Fibroblast of gingiva (primary cell): ENCODE data around the gene ZMYND8.
"Not testable (repeated sequence)": the region's sequence is repeated elsewhere in the genome, so short reads cannot be mapped to it uniquely, and the experiment has no call there.

ENCODE experiments used
- DNase-seq: peaks from one replicate; pipeline ENCODE4 v3.0.0-alpha.2; 2011; ENCODE audit warnings: low read depth

Gene ZMYND8

DNA sequence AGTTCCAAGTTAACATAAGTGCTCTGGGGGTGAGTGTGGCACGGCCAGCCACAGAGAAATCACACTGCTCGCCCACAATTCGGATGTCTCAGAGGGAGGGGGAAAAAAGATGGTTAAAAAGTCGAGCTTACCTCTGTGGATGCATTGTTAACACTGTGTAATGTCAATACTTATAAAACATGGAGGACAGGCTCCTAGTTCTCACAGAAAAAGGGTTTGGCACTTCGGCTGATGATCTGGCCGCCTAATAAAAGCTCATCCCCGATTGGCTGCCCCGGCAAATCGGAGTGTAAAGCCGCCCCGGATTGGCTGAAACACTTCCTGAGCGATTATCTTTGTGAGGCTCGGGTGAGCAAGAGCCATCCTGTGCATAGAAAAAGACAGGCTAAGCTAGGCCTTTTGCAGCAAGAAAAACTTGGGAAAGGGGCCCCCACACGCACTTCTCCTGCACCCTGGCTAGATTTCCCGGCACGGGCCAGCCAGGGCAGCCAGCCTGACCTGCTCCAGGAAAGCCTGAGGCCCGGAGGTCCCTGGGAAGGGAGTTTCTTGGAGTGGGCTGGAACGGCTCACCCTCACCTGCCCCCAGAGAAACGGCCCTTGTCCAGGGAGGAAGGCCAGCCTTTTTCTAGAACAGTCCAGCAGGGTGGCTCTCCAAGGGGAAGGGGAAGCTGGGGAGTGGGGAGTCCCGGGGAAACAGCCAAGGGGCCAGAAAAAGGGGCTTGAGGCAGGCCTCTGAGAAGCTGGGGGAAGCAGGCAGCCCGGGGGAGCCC is at the start of gene ZMYND8:
Gene ZMYND8, minus strand, starts transcription at position 174 of the 770 bp plus-strand sequence. Its CDS starts 29 bp downstream, at position 145.
- DNase-seq = peak; percentile 88

GRCh38 chr20:47405775-47406325 is 49.4 kb upstream of the ZMYND8 start:
- DNase-seq = no peak

- no peak for DNase-seq
Measured at GRCh38 chr20:47400685-47401084, 44.2 kb upstream of the ZMYND8 start.

DNA sequence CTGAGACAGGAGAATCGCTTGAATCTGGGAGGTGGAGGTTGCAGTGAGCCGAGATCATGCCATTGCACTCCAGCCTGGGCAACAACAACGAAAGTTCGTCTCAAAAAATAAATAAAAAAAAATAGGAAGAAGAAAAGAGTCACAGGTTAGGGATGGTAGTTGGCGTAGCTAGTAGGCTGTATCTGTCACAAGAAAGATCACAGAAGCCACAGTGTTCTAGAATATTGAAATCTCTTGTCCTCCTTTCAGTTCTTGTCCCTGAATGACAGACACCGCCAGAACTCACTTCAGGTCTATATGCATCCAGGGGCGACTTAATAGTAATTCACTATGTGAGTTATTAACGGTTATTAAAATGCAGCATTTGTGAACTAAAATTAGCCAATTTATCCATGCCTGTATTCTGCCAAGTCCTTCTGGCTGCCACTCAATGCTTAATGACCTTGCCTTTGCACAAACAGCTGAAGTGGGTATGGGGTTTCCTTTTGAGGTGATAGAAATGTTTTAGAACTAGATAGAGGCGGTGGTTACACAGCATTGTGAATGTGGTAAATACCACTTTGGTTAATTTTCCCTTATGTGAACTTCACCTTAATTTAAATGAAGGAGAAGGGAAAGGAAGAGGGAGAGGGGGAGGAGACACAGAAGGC is 41.3 kb upstream of the ZMYND8 start:
- DNase-seq = no peak

DNA sequence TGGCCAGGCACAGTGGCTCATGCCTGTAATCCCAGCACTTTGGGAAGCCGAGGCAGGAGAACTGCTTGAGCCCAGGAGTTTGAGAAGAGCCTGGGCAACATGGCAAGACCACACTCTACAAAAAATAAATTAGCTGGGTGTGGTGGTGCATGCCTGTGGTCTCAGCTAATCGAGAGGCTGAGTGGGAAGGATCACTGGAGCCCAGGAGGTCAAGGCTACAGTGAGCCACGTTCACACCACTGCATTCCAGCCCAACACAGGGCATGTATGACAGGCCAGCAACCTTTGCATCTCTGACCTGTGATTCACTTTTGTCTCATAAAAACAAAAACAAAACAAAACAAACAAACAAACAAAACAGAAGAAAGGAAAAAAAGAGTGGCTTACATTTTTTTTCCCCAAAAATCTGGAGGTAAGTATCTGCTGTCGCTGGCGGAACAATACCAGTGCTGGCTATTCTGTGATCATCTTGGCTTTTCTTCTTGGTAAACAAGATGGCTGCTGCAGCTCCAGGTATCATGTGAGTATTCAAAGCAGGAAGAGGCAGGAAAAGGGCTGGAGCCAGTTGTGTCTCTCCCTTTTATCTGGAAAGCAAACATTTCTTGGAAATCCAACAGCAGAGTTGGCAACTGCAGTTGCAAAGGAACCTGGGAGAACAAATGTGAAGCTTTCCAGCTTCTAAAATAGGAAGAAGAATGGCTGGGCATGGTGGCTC is 40.4 kb upstream of the ZMYND8 start:
- DNase-seq = no peak

DNA sequence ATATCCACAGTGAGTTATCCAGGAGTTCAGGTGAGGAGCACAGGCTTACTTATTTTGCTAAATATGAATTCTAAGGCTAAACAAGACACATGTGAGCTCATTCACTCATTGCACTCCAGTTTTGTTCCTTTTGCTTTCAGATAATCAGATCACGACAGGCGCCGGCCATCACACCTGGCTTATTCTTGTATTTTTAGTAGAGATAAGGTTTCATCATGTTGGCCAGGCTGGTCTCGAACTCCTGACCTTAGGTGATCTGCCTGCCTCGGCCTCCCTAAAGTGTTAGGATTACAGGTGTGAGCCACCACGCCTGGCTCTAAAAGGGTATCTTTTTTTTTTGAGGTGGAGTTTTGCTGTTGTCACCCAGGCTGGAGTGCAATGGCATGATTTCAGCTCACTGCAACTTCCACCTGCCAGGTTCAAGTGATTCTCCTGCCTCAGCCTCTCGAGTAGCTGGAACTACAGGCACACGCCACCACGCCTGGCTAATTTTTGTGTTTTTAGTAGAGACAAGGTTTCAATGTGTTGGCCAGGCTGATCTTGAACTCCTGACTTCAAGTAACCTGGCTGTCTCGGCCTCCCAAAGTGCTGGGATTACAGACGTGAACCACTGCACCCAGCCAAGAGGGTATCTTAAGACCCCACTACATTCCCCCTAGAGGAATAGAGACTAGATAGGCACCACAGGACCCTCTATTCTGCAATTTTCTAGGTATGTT is 37.5 kb upstream of the ZMYND8 start:
- not testable (repeated sequence) for DNase-seq

- DNase-seq = no peak
Measured at GRCh38 chr20:47392721-47393073, 36.2 kb upstream of the ZMYND8 start.

GRCh38 chr20:47392015-47392720 is 35.7 kb upstream of the ZMYND8 start:
- DNase-seq = peak; percentile 96

DNA sequence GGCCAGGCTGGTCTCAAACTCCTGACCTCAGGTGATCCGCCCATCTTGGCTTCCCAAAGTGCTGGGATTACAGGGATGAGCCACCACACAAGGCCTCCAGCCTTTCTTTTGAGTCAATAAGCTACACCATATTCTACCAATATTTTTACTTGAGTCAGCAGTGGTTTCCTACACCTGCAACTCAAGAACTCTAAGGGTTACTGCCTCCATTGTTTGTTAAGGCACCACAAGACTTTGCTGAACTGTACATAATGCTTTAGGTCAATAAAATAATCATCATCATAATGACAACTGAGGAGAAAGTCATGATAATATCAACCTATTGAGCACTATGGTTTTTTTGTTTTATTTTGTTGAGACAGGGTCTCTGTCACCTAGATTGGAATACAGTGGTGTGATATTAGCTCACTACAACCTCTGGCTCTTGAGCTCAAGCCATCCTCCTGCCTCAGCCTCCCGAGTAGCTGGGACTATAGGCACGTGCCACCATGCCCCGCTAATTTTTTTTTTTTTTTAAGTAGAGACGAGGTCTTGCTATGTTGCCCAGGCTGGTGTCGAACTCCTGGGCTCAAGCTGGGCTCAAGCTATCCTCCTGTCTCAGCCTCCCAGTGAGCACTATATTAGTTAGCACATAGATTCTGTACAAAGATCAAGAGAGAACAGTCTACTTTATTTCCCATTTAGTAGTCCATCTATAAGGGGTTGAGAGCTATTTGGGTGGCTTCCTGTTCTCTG is 34.9 kb upstream of the ZMYND8 start:
- no peak for DNase-seq

DNA sequence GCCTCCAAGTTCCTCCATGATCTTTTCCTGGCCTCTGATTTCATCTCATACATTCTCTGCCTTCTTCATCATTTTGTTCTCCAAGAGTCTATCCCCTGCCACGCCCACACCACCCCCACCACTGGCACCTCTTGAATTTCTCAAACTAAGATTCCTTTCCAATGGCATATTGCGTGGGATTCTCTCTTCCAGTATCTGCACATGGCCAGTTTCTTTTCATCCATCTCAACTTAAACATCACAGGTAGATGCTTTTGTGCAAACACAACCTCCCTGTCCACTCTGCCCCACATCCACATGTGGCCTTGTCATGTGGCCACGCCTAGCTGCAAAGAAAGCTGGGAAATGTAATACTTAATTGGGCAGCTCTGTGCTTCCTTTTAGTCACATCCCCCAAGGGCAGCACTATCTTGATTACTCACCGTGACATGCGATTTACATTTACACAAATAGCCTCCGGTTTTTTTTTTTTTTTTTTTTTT is 33.4 kb upstream of the ZMYND8 start:
- peak; percentile 73 for DNase-seq

- not testable (repeated sequence) for DNase-seq
Measured at GRCh38 chr20:47385968-47386367, 29.5 kb upstream of the ZMYND8 start.

DNA sequence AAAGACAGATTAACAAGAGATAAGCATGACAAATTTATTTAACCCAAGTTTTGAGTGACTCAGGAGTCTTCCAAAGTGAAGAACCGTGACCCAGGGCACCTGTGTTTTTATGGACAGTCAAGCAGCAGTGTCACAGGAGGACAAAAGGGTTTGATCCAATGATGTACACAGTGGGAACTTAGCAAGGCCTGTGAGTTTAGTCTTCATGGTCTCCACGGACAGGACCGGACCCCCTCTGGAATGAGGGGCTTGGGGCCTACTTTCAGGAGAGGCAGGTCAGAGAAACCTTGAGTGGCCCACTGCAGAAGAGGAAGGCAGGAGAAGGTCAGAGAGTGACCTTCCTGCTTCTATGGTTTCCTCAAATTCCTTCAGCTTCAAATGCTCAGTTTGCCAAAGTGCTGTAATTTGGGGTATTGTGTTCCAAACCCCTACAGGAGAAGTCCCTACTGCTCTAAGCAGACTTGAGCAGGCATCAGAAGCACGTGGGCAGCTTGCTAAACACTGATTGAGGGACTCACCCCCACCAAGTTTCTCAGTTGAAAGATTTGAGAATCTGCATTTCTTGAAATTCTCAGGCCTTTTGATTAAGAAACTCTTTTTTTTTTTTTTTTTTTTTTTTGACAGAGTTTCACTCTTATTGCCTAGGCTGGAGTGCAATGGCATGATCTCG is 26.4 kb upstream of the ZMYND8 start:
- no peak for DNase-seq

DNA sequence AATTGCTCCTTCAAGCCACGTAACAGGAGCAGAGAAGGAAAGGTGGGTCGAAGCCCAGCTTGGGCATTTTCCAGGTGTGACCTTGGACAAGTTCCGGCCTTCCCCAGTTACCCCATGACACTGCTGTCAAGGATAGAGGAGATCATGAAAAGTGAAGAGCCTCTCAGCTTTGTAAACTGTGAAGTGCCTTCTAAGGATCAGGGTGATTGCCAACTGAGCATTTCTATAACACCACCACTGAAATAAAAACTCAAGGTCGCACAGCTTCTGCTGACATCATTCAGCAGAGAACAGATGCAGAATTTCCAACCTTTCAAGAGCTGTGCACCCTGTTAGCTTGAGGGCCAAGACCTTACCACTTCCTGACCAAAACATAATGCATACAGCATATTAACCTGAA is 24.0 kb upstream of the ZMYND8 start:
- DNase-seq = no peak

DNA sequence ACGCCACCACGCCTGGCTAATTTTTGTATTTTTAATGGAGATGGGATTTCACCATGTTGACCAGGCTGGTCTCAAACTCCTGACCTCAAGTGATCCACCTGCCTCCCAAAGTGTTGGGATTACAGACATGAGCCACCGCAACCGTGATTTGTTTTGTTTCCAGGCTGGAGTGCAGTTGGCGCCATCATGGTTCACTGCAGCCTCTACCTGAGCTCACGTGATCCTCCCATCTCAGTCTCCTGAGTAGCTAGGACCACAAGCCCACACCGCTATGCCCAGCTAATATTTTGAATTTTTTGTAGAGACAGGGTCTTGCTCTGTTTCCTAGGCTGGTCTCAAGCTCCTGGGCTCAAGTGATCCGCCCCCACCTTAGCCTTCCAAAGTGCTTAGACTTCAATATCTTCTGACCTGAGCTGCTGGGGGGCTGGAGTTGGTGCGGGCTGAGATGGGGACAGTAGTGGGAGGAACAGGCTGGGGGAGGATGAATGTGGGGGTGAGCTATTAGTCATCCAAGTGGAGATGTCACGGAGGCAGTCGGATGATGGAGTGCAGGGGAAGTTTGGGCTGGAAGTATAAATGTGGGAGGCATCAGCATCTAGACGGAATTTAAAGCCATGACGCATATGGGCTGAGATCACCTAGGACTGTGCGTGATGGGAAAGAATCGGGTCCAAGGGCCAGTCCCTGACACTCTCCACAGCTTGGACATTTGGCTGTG is 23.1 kb upstream of the ZMYND8 start:
- no peak for DNase-seq

DNA sequence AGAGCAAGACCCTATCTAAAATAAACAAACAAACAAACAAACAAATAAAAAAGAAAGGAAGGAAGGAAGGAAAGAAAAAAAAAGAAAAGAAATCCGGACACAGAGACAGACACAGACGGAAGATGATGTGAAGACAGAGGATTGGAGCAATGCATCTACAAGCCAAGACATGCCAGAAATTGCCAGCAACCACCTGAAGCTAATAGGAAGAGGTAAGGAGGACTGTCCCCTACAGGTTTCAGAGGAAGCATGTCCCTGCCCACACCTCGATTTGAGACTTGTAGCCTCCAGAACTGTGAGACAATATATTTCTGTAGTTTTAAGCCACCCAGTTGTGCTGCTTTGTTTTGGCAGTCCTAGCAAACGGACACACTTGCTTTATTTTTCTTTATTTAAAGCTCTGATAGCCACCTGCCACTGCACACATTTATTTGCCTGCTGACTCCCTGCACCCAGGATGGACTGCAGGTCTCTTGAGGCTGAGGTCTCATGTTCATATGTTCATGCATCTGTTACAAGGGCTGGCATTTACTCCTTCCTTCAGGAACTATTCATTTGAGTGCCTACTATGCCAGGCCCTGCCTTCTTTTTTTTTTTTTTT is 20.7 kb upstream of the ZMYND8 start:
- DNase-seq = no peak

GRCh38 chr20:47376096-47376643 is 19.7 kb upstream of the ZMYND8 start:
- DNase-seq = not testable (repeated sequence)

DNA sequence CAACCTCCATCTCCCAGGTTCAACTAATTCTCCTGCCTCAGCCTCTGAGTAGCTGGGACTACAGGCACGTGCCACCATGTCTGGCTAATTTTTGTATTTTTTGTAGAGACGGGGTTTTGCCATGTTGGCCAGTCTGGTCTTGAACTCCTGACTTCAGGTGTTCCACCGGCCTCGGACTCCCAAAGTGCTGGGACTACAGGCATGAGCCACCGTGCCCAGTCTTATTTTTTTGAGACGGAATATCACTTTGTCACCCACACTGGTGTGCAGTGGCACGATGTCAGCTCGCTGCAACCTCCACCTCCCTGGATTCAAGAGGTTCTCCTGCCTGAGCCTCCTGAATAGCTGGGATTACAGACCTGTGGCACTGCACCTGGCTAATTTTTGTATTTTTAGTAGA is 17.6 kb upstream of the ZMYND8 start:
- not testable (repeated sequence) for DNase-seq

GRCh38 chr20:47373206-47373733 is 16.8 kb upstream of the ZMYND8 start:
- no peak for DNase-seq
